Stimulated activated CD8-positive, alpha-beta memory T cell treated with anti-CD3 and anti-CD28 coated beads, Interleukin-15, amount 100 ng/mL, for 24 hours (primary cell): ENCODE measurements around the gene KRT34.

Experiments used
- DNase-seq: peaks from one replicate; pipeline ENCODE4 v3.0.0-alpha.2; 2020; ENCODE audit warnings: low read depth

KRT34 gene

GRCh38 chr17:41332239-41332638 lies 49.9 kb downstream of the KRT34 start:
- DNase-seq, result no peak

DNA sequence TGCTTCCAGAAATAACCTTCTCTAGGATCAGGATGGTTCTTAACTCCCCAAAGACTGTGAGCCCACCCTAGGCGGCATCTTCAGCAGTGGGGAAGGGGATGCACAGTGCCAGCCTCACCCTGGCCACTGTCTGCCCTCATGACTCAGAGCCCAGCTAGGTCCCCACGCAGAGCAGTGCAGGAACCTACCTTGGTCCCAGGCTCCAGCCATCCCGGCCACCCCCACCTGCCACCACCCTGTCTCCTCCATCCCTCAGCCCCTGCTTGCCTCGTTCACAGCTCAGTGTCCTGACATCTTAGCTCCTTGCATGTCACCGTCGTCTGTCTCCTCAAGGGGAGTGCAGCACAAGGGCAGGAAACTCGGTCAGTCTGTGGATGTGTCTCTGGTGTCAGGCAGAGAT lies 50.5 kb downstream of the KRT34 start:
- no peak for DNase-seq

GRCh38 chr17:41329279-41329948 lies 52.7 kb downstream of the KRT34 start:
- DNase-seq, result no peak

DNA sequence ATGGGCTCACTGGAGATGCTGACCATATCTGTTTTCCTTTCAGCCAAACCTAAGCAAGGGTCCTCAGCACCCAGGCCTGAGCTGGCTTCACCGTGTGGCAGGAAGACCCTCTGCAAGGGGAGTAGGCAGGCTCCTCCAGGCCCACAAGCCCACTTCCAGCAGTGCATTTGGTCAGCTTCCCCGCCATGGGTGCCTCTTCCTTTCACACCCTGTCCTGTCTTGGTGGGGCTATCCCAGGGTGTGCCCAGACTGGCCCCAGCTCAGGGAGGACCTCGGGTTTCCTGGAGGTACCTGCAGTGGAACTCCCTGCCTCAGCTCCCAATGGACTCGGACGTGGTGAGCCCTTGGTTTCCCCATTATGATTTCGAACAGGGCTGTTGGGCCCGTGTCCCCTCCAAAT lies 53.9 kb downstream of the KRT34 start:
- no peak for DNase-seq
